Kidney epithelial cell (primary cell): Measurements from ENCODE around the gene C8A. TPM values are rescaled to one million over a fixed set of nuclear protein-coding genes. Genes with fewer than 3 reads are reported as not detected.
A peak's percentile ranks its signal among the peaks of the same experiment; 100 is the strongest.

ENCODE experiments used
- DNase-seq: peaks from one replicate; pipeline ENCODE4 v3.0.0-alpha.2; 2010; ENCODE audit warnings: low read depth
- H3K27me3 ChIP-seq: 2 replicates; pipeline ENCODE4 v1.6.0; 2011; ENCODE audit warnings: low read length; ENCODE audit not compliant: control insufficient read depth, insufficient read depth
- H3K36me3 ChIP-seq: 2 replicates; pipeline ENCODE4 v1.5.1; 2011; ENCODE audit warnings: low read length; ENCODE audit not compliant: control insufficient read depth, insufficient read depth
- H3K4me3 ChIP-seq: 2 replicates; pipeline ENCODE4 v1.5.1; 2011; ENCODE audit warnings: low read depth, mild to moderate bottlenecking, control low read depth, low read length
- CTCF ChIP-seq: IDR thresholded peaks from 2 replicates; pipeline ENCODE4 v1.5.1; 2011; ENCODE audit warnings: mild to moderate bottlenecking, moderate library complexity, low read length, control low read depth, inconsistent platforms; ENCODE audit not compliant: insufficient read depth, poor library complexity, severe bottlenecking
- total RNA-seq: library from RNA; depleted of rRNA; stranded (reverse); fragments of >200 nt; gene quantifications from 2 replicates; pipeline ENCODE4 v1.2.3, GENCODE V29; 2015

C8A gene
- total RNA-seq, 1 donor from 2014 or later = not detected

DNA sequence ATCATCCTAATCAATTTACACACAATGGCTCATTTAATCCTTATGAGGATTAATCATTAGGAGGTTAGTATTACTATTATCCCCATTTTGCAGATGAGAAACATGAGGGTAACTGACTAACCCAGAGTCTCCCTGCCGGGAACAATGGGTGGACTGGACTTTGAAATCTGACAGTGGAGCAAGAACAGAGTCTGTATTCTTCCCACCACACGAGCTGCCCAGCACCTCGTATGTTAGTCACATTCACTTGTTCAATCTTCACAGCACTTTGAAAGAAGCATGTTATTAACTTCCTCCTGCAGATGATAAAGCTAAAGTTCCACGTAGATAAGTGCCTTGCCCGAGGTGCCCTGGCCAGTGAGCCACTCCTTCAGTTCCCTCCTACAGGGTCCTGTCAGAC, 98.8 kb downstream of the C8A start:
- no peak for TF ChIP-seq CTCF
- Histone ChIP-seq H3K4me3 (no peak overlapping the region), H3K36me3 (no peaks in the 10 kb centered on the region), H3K27me3 (no peaks in the 10 kb centered on the region)
- no peak for DNase-seq

DNA sequence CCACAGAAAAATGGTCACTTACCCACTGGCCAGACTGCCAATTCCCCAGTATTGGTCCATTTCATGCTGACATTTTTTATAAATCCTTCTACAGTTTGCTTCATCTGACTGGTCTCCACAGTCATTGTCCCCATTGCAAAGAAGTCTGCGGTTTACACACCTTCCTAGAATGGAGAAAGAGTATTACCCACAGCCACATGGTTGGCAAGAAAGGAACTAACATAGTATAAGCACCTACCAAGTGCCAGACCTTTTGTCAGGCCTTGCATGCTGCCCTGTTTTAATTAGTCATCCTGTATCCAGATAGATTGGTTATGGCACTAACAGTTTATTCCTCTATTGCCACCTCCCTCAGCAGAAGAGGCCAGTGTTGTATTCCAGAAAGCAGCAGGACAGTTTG, 100.1 kb downstream of the C8A start:
- H3K27me3 ChIP-seq = no peaks in the 10 kb centered on the region
- H3K4me3 ChIP-seq = no peak overlapping the region
- no peak for DNase-seq
- no peak for TF ChIP-seq CTCF
- H3K36me3 ChIP-seq = no peaks in the 10 kb centered on the region

DNA sequence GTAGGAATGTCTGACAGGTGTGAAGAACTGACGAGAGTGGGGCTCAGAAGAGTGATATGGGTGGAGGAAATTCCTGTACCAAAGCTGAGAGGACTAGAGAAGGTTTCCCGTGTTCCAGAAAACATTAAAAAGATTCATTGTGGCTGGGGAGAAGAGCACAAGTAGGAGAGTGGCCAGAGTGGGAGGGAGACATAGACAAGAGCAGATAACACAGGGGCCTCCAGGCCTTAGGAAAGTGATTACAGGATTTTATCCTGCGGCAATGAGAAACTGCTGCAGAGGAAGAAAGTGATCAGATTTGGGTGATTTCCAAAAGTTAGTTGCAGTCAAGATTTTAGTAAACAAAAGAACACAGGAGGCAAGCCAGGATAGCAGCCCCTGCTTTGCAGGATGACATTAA, 103.3 kb downstream of the C8A start:
- H3K4me3 ChIP-seq = no peak overlapping the region
- TF ChIP-seq CTCF = no peak
- no peaks in the 10 kb centered on the region for H3K27me3 ChIP-seq
- DNase-seq = no peak
- no peaks in the 10 kb centered on the region for H3K36me3 ChIP-seq

- DNase-seq = peak; percentile 2
- Histone ChIP-seq H3K36me3 (no peaks in the 10 kb centered on the region), H3K27me3 (no peaks in the 10 kb centered on the region), H3K4me3 (no peak overlapping the region)
- no peak for TF ChIP-seq CTCF
Measured at GRCh38 chr1:56958526-56958925, 103.9 kb downstream of the C8A start.

- no peak for DNase-seq
- Histone ChIP-seq H3K4me3 (no peak overlapping the region), H3K27me3 (no peaks in the 10 kb centered on the region), H3K36me3 (no peaks in the 10 kb centered on the region)
- no peak for TF ChIP-seq CTCF
Measured at GRCh38 chr1:56961426-56961825, 106.8 kb downstream of the C8A start.

- no peak for DNase-seq
- no peaks in the 10 kb centered on the region for H3K27me3 ChIP-seq
- no peak overlapping the region for H3K4me3 ChIP-seq
- H3K36me3 ChIP-seq = no peaks in the 10 kb centered on the region
- no peak for TF ChIP-seq CTCF
Measured at GRCh38 chr1:56963667-56964066, 109.1 kb downstream of the C8A start.
